Limb (tissue), 2 donors: Measurements from ENCODE around the gene CCBE1.
A peak's percentile ranks its signal among the peaks of the same experiment; 100 is the strongest.

Experiments used
- DNase-seq, 2 donors: peaks; one replicate each; pipeline ENCODE4 v3.0.0-alpha.2; 2016; ENCODE audit errors: extremely low spot score in 2 of 2

The CCBE1 gene

GRCh38 chr18:59498506-59499086 is 198.6 kb downstream of the CCBE1 start:
- no peak for DNase-seq

DNA sequence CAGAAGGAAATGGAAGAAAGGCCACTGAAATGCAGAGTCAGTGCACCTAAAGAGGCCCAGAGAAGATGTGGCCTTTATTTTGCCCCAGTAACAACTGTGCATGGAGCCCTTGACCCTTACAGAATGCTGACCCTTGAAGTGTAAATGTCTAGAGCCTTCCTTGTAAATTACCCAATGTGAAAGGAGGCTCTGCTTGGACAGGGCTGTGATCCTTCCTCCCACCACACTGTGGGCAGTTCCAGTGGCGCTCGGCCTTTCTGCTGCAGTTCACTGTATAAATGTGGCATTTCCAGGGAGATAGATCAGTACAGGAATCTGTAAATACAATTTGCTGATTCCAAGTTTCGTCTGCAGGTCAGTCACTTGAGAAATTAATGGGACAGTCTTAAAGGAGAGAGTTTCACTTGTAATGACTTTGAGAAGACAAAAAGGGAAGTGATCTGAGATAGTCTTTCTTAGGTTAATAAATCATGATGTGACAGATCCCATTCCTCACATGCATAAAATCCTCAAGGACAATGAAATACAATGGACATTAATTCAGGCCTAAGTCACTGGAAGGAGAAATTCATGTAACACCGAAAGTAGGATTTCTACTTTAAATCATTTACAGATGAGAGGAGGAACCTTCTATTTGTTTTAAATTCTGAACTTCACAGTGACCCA is 204.3 kb downstream of the CCBE1 start:
- no peak for DNase-seq

DNA sequence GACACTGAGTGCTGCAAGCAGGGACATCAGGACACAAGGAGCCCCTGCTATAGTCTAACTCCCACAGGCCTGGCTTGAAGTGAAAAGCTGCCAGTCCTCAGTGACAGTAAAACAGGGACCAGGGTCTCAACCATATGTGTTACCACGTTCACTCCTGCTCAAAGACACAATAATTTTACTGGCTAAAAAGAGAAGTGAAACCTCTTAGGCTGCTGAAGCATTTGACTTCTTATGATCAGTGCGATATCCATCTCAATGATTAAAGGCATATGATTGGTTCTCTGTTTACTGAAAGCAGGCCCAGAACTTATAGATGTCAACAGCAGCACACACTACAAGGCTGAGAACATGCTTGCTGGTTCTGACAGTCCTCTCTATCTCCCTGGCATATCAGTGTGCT is 208.3 kb downstream of the CCBE1 start:
- DNase-seq, result no peak

DNA sequence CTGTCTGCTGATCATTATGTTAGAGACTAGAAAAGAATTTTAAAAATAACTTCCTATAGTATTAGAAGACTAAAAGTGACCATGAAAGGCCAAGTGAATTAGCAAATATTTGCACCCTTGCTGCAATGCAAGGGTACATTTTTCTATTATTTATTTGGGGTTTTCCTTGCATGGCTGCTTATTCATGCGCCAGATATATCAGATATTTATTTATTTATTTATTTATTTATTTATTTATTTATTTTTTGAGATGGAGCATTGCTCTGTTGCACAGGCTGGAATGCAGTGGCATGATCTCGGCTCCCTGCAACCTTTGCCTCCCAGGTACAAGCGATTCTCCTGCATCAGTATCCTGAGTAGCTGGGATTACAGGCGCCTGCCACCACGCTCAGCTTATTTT is 211.8 kb downstream of the CCBE1 start:
- DNase-seq, result no peak

GRCh38 chr18:59484561-59485328 is 212.5 kb downstream of the CCBE1 start:
- DNase-seq, result peak in 1 of 2 donors; percentile 54

DNA sequence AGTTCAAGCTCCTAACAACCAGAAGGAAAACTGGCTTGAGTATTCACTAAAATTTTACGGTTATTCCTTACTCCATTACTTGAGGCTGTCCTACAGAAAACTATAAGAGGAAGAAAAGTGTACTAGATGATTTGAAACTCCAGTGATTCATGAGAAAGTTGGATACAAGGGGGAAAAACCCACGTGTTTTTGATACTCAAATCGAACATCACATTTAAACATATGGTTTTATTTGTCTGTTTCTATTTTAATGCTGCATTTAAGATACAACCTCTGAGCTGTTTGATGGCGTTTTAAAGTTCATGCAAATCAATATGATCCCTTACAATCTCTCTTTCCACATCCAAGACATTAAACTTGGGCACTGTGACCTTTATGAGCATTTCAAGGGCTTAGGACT is 213.1 kb downstream of the CCBE1 start:
- peak in 1 of 2 donors; percentile 36 for DNase-seq

GRCh38 chr18:59481436-59481835 is 215.8 kb downstream of the CCBE1 start:
- DNase-seq, result no peak

- DNase-seq, result no peak
Observed at GRCh38 chr18:59479776-59480175, 217.4 kb downstream of the CCBE1 start.

- DNase-seq, result no peak
Observed at GRCh38 chr18:59478591-59478990, 218.6 kb downstream of the CCBE1 start.

DNA sequence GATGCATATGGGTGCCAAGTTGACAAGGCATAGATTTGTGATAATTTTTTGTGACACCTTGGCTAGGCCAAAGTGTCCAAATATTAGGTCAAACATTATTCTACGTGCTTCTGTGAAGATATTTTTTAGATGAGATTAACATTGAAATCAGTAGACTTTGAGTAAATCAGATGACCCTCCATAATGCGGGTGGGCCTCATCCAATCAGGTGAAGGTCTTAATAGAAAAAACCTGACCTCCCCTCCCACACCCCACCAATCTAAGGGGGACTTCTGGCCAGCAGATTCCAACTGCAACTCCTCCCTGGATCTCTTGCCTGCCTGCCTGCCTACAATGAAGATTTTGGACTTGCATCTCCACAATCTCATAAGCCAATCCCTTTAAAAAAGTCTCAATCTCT is 219.4 kb downstream of the CCBE1 start:
- DNase-seq, result no peak

GRCh38 chr18:59470561-59471121 is 226.6 kb downstream of the CCBE1 start:
- DNase-seq, result no peak

DNA sequence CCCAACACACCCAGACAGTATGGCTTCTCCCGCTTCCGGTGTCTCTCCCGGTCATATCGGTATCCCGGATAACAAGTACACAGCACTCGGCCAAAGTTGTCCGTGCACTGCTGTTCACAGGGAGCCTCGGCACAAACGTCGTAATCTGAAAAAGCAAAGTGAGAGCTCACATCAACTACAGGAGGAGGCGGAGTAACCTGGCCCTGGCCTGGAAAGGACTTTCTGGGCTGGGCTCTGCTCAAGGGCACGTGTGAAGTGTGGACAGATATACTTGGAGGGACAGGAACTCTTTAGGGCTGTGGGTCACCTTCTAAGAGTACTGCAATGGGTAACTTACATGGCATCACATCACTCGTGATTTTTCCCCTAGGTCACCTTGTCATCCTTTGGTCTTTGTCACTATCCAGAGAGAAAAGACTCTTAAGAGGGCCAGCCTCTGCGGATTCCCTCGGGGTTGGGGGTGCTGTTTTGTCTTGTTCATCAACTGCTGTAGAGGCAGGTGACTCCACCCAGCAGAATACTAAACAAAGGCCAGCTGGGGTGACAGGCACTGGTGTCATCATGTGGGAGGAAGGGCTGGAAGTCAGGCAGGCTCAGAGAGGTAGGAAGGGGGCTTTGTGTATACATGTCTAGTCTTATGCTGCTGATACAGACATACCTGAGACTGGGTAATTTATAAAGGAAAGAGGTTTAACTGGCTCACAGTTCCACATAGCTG is 227.6 kb downstream of the CCBE1 start:
- DNase-seq, result no peak

- DNase-seq, result no peak
Observed at GRCh38 chr18:59468821-59469220, 228.4 kb downstream of the CCBE1 start.

- no peak for DNase-seq
Observed at GRCh38 chr18:59467497-59467896, 229.7 kb downstream of the CCBE1 start.

- DNase-seq, result no peak
Observed at GRCh38 chr18:59466980-59467379, 230.2 kb downstream of the CCBE1 start.

DNA sequence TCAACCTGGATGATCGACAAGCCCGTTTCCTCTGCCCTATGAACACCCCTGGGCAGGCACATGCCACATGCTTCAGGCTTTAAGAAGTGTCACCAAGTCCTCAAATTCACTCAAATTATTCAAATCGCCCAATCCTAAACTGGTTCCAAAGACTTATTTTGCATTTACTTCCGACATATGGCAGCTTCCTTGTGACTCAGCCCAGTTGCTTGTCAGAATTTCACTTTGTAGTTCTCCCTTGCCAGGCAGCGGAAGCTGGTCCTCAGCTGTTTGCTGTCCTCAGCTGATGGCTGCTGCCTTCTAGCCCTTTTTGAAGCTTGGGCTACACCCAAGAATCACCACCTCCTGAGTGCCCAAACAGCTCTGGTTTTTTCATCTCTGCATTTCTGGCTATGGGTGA is 232.7 kb downstream of the CCBE1 start:
- no peak for DNase-seq

GRCh38 chr18:59461171-59461570 is 236.1 kb downstream of the CCBE1 start:
- DNase-seq, result no peak

DNA sequence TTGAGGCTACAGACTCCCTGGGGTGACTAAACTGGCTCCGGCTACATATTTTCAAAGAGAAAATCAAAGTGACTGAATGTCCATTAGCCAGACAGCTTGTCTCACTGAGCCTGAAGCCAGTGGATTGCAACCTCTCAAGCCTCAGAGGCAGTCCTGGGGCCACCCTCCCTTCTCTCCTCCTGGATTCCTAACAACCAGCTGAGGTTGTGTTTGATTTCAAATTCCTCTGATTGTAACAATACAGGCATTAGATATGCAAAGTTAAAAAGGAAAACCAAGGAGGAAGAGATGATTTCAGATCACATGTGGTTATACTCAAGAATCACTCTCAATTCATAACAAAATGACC is 237.2 kb downstream of the CCBE1 start:
- no peak for DNase-seq

DNA sequence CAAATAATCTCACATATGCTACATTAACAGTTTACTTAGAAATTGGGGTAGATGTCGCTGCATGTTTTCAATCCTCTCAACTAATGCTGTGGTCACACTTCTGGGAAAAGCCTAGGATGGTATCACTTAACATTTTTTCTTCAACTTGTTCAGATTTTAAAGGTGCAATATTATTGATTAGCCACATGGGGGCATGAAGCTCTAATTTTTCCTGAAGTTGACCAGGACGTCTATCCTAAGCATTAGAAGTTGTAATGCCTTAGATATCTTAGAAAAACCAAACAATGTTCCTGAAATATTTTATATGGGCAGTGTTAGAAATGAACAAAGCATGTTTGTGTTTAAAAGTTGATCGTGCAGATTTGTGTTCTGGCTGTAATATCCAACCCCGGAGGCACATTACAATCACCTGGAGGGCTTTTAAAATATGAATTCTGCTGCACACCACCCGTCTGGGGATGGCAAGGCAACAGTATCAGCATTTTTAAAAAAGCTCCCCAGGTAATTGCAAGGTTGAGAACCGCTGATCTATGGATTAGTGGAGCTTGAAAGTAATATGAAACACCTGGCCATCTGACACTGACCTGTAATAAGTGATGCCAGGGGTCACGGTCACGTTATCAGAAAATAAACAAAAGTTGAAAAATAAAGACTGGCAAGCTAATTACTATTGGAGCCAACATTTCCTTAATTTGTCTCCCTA is 237.7 kb downstream of the CCBE1 start:
- DNase-seq, result peak in 1 of 2 donors; percentile 69

DNA sequence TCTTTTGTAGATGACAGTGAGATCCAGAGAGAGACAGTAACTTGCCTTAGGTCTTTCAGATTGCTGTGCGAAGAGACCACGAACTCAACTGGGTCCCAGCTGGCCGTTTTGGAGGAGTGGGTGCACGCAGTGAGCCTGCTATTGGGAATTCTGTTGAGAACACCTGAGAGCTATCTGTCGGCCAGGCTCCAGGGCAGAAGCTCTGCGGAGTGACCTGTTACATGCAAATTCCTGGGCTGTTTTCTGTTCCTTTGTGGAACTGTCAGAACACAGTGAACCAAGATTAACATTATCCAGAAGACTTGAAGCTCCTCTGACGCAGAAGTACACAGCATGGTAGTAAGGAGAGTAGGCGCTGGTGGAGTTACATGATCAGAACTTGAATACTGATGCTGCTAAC is 238.6 kb downstream of the CCBE1 start:
- DNase-seq, result no peak

- no peak for DNase-seq
Observed at GRCh38 chr18:59456657-59457056, 240.6 kb downstream of the CCBE1 start.
